GM23338 (cell line): ENCODE data around the gene CPD.

Experiments
- CREB1 ChIP-seq: fragments of 250-450 bp; sonication (Bioruptor Pico); IDR thresholded peaks from 2 replicates; pipeline ENCODE4 v1.5.0; 2020; ENCODE audit warnings: low read depth, mild to moderate bottlenecking, moderate library complexity
- EZH2 ChIP-seq: fragments of 200-600 bp; sonication (generic); IDR thresholded peaks from one replicate; pipeline ENCODE4 v1.8.0; 2017; ENCODE audit warnings: antibody characterized with exemption, mild to moderate bottlenecking, low read depth; ENCODE audit not compliant: unreplicated experiment
- JUNB ChIP-seq: IDR thresholded peaks from one replicate; pipeline ENCODE4 v1.6.1; 2016; ENCODE audit warnings: antibody characterized with exemption; ENCODE audit not compliant: unreplicated experiment
- POLR2AphosphoS5 ChIP-seq: IDR thresholded peaks from 2 replicates; pipeline ENCODE4 v1.6.1; 2016; ENCODE audit warnings: antibody characterized with exemption, low read depth
- TF ChIP-seq, protein P1 (sequence below), 2 experiments: fragments of 200-600 bp in 1 of 2; sonication (generic) in 1 of 2; conservative IDR thresholded peaks; 2 replicates each; pipeline versions ENCODE4 v1.5.1 to v1.6.1; 2016 to 2017; ENCODE audit warnings: antibody characterized with exemption in 2 of 2, low read depth in 2 of 2, mild to moderate bottlenecking in 2 of 2, moderate library complexity in 1 of 2
- TF ChIP-seq, protein P2 (sequence below): IDR thresholded peaks from one replicate; pipeline ENCODE4 v1.6.1; 2018; ENCODE audit warnings: antibody characterized with exemption; ENCODE audit not compliant: unreplicated experiment
- TF ChIP-seq, protein P3 (sequence below): IDR thresholded peaks from 2 replicates; pipeline ENCODE4 v1.6.1; 2016; ENCODE audit warnings: antibody characterized with exemption

DNA sequence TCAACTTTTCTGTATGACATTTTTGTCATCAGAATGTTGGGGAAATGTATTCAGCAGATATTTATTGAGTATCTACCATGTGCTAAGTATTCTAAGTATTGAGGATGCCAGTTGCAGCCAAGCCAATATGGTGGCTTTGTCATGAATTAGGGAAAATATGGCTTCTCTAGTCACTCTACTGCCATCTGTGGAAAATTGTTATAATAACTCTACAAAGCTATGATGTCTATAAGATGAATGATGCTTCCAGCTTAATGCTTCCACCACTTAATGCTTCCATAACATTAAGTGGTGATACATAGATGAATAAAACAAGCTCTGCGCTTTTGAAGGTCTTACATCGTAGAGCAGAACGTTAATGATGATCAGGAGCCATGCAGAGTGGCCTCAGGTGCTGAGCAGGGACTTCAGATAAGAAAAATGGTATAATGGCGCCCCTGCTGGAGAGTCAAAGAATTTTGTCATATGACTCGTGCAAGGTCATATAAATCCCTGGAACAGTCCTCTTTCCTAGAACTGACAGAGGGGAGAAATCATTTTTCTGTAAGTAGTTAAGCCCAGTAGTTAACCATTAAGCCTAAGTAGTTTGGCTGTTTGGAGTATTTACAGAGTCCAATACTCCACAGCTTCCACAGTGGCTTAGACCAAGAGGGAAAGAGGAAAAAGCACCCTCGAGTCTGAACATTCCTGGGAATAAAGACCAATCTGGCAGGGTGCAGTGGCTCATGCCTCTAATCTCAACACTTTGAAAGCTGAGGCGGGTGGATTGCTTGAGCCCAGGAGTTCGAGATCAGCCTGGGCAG is 42.2 kb upstream of the CPD start:
- TF ChIP-seq, protein P1, sequence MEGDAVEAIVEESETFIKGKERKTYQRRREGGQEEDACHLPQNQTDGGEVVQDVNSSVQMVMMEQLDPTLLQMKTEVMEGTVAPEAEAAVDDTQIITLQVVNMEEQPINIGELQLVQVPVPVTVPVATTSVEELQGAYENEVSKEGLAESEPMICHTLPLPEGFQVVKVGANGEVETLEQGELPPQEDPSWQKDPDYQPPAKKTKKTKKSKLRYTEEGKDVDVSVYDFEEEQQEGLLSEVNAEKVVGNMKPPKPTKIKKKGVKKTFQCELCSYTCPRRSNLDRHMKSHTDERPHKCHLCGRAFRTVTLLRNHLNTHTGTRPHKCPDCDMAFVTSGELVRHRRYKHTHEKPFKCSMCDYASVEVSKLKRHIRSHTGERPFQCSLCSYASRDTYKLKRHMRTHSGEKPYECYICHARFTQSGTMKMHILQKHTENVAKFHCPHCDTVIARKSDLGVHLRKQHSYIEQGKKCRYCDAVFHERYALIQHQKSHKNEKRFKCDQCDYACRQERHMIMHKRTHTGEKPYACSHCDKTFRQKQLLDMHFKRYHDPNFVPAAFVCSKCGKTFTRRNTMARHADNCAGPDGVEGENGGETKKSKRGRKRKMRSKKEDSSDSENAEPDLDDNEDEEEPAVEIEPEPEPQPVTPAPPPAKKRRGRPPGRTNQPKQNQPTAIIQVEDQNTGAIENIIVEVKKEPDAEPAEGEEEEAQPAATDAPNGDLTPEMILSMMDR (conservative IDR thresholded peaks at IDR 0.05; ENCODE audit: low read depth in 2 of 2): peak; percentile 72 to 88
- TF ChIP-seq EZH2: no peak
- TF ChIP-seq, protein P2, sequence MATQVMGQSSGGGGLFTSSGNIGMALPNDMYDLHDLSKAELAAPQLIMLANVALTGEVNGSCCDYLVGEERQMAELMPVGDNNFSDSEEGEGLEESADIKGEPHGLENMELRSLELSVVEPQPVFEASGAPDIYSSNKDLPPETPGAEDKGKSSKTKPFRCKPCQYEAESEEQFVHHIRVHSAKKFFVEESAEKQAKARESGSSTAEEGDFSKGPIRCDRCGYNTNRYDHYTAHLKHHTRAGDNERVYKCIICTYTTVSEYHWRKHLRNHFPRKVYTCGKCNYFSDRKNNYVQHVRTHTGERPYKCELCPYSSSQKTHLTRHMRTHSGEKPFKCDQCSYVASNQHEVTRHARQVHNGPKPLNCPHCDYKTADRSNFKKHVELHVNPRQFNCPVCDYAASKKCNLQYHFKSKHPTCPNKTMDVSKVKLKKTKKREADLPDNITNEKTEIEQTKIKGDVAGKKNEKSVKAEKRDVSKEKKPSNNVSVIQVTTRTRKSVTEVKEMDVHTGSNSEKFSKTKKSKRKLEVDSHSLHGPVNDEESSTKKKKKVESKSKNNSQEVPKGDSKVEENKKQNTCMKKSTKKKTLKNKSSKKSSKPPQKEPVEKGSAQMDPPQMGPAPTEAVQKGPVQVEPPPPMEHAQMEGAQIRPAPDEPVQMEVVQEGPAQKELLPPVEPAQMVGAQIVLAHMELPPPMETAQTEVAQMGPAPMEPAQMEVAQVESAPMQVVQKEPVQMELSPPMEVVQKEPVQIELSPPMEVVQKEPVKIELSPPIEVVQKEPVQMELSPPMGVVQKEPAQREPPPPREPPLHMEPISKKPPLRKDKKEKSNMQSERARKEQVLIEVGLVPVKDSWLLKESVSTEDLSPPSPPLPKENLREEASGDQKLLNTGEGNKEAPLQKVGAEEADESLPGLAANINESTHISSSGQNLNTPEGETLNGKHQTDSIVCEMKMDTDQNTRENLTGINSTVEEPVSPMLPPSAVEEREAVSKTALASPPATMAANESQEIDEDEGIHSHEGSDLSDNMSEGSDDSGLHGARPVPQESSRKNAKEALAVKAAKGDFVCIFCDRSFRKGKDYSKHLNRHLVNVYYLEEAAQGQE: no peak
- no peak for TF ChIP-seq JUNB
- TF ChIP-seq POLR2AphosphoS5: no peak
- TF ChIP-seq, protein P3, sequence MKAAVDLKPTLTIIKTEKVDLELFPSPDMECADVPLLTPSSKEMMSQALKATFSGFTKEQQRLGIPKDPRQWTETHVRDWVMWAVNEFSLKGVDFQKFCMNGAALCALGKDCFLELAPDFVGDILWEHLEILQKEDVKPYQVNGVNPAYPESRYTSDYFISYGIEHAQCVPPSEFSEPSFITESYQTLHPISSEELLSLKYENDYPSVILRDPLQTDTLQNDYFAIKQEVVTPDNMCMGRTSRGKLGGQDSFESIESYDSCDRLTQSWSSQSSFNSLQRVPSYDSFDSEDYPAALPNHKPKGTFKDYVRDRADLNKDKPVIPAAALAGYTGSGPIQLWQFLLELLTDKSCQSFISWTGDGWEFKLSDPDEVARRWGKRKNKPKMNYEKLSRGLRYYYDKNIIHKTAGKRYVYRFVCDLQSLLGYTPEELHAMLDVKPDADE: no peak
- no peak for TF ChIP-seq CREB1 (CRISPR knock-in tag)
